Osteoblast (primary cell): Measurements from ENCODE around the gene NTF3. TPM values are rescaled to one million over a fixed set of nuclear protein-coding genes. Genes with fewer than 3 reads are reported as not detected.

Source experiments
- DNase-seq: peaks from one replicate; pipeline ENCODE4 v3.0.0; 2011; ENCODE audit warnings: low spot score, mixed read lengths; ENCODE audit not compliant: insufficient read length; ENCODE audit errors: missing footprints
- H2AFZ ChIP-seq: 2 replicates; pipeline ENCODE4 v1.6.0; 2011; ENCODE audit warnings: mild to moderate bottlenecking, low read length
- H3K27ac ChIP-seq: 2 replicates; pipeline ENCODE4 v1.5.1; 2011; ENCODE audit warnings: mild to moderate bottlenecking, low read depth, low read length, moderate library complexity
- H3K27me3 ChIP-seq: 2 replicates; pipeline ENCODE4 v1.6.0; 2012; ENCODE audit warnings: mild to moderate bottlenecking, control low read depth, inconsistent platforms, low read length, moderate library complexity; ENCODE audit not compliant: insufficient read depth
- H3K36me3 ChIP-seq: 2 replicates; pipeline ENCODE4 v1.5.1; 2011; ENCODE audit warnings: mild to moderate bottlenecking, low read length, control low read depth, moderate library complexity; ENCODE audit not compliant: insufficient read depth
- H3K4me1 ChIP-seq: 2 replicates; pipeline ENCODE4 v1.5.1; 2011; ENCODE audit warnings: mild to moderate bottlenecking, low read length, control low read depth, moderate library complexity; ENCODE audit not compliant: insufficient read depth
- H3K4me2 ChIP-seq: 2 replicates; pipeline ENCODE4 v1.6.0; 2011; ENCODE audit warnings: mild to moderate bottlenecking, low read length; ENCODE audit not compliant: insufficient read depth
- H3K4me3 ChIP-seq: fragments of 200-600 bp; sonication (generic); 3 replicates; pipeline ENCODE4 v1.5.1; 2012; ENCODE audit warnings: mild to moderate bottlenecking, low read length, inconsistent platforms; ENCODE audit not compliant: insufficient read depth
- H3K79me2 ChIP-seq: 2 replicates; pipeline ENCODE4 v1.6.0; 2012; ENCODE audit warnings: mild to moderate bottlenecking, low read length, control low read depth, inconsistent platforms; ENCODE audit not compliant: insufficient read depth
- H3K9me3 ChIP-seq: 2 replicates; pipeline ENCODE4 v1.5.1; 2011; ENCODE audit warnings: low read depth, low read length, control low read depth
- H4K20me1 ChIP-seq: 2 replicates; pipeline ENCODE4 v1.6.0; 2012; ENCODE audit warnings: mild to moderate bottlenecking, low read length, control low read depth; ENCODE audit not compliant: insufficient read depth
- total RNA-seq: library from RNA; depleted of rRNA; stranded (reverse); fragments of >200 nt; gene quantifications from 2 replicates; pipeline ENCODE4 v1.2.3, GENCODE V29; 2012
- TF ChIP-seq, protein P1 (sequence below): IDR thresholded peaks from 2 replicates; pipeline ENCODE4 v1.5.1; 2011; ENCODE audit warnings: mild to moderate bottlenecking, low read depth, low read length, moderate library complexity; ENCODE audit errors: extremely low read depth

The NTF3 gene
- total RNA-seq, 1 donor: 1.1 TPM

DNA sequence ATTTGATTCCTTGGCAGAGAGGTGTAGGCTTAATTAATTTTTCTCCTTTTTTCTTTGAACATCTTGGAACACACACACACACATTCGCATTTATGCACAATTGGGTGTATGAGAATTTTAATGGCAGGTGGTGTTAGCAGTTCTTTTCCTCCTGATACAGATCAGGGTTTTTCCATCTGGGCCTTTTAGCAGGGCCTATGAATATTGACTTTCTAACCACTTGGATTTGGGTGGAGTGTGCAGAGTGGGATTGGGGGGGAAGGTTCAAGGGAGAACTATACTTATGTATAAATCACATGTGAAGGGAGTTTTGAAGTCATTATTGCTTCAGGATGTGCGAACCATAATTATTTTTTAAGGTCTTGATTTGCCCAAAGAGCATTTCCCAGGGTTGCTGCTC, 28.9 kb downstream of the NTF3 start:
- TF ChIP-seq, protein P1, sequence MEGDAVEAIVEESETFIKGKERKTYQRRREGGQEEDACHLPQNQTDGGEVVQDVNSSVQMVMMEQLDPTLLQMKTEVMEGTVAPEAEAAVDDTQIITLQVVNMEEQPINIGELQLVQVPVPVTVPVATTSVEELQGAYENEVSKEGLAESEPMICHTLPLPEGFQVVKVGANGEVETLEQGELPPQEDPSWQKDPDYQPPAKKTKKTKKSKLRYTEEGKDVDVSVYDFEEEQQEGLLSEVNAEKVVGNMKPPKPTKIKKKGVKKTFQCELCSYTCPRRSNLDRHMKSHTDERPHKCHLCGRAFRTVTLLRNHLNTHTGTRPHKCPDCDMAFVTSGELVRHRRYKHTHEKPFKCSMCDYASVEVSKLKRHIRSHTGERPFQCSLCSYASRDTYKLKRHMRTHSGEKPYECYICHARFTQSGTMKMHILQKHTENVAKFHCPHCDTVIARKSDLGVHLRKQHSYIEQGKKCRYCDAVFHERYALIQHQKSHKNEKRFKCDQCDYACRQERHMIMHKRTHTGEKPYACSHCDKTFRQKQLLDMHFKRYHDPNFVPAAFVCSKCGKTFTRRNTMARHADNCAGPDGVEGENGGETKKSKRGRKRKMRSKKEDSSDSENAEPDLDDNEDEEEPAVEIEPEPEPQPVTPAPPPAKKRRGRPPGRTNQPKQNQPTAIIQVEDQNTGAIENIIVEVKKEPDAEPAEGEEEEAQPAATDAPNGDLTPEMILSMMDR: no peak
- Histone ChIP-seq H3K4me2 (no peak overlapping the region), H3K9me3 (no peaks in the 10 kb centered on the region), H3K4me3 (no peak overlapping the region), H2AFZ (no peak overlapping the region), H4K20me1 (no peaks in the 10 kb centered on the region), H3K36me3 (no peaks in the 10 kb centered on the region), H3K27me3 (no peaks in the 10 kb centered on the region), H3K4me1 (no peaks in the 10 kb centered on the region), H3K79me2 (no peaks in the 10 kb centered on the region), H3K27ac (no peak overlapping the region)
- no peak for DNase-seq

GRCh38 chr12:5461966-5462365, 30.1 kb downstream of the NTF3 start:
- no peaks in the 10 kb centered on the region for H4K20me1 ChIP-seq
- H3K79me2 ChIP-seq: no peaks in the 10 kb centered on the region
- H2AFZ ChIP-seq: no peak overlapping the region
- no peaks in the 10 kb centered on the region for H3K9me3 ChIP-seq
- TF ChIP-seq, protein P1: no peak
- H3K36me3 ChIP-seq: no peaks in the 10 kb centered on the region
- H3K4me2 ChIP-seq: no peak overlapping the region
- no peak overlapping the region for H3K27ac ChIP-seq
- H3K27me3 ChIP-seq: no peaks in the 10 kb centered on the region
- no peak overlapping the region for H3K4me3 ChIP-seq
- no peaks in the 10 kb centered on the region for H3K4me1 ChIP-seq
- no peak for DNase-seq

DNA sequence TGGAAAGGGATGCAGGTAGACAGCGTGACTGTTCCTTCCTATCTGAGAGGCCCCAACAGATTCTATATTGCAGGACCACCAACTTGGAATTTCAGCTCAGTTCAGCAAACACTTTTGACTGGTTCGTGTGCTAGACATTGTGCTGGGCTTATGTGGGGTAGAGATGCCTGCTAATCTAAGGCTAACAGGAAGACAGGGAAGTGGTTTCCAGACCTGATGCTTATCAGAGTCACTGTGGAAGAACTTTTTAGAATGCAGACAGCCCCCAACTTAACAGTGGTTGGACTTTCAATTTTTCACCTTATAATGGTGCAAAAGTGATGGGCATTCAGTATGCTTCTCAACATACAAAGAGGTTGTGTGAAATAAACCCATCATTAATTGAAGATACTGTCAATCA, 32.2 kb downstream of the NTF3 start:
- H3K27me3 ChIP-seq: no peaks in the 10 kb centered on the region
- H4K20me1 ChIP-seq: no peaks in the 10 kb centered on the region
- H3K36me3 ChIP-seq: no peaks in the 10 kb centered on the region
- no peak overlapping the region for H3K4me3 ChIP-seq
- no peak overlapping the region for H2AFZ ChIP-seq
- DNase-seq: no peak
- H3K27ac ChIP-seq: no peak overlapping the region
- H3K79me2 ChIP-seq: no peaks in the 10 kb centered on the region
- no peak overlapping the region for H3K4me2 ChIP-seq
- TF ChIP-seq, protein P1: no peak
- H3K9me3 ChIP-seq: no peaks in the 10 kb centered on the region
- no peaks in the 10 kb centered on the region for H3K4me1 ChIP-seq

DNA sequence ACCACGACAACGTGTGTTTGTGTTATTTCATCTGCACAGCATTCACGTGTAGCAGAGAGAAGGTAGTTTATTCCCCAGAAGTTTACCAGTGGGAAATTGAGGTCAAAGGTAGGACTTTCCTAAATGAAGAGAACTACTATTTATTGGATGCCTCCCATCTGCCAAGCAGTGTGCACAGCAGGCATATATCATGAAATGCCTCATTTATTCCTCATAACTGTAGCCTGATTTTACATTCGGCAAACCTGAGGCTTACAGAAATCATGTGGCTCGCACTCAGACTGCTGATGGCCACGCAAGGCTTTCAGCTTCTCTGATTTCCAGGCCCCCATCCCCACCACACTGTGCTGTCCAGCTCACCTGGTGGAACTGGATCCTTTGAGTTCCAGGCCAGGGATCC, 33.5 kb downstream of the NTF3 start:
- Histone ChIP-seq H3K4me1 (no peaks in the 10 kb centered on the region), H2AFZ (no peak overlapping the region), H3K4me3 (no peak overlapping the region), H3K36me3 (no peaks in the 10 kb centered on the region), H3K27me3 (no peaks in the 10 kb centered on the region), H3K27ac (no peak overlapping the region), H3K4me2 (no peak overlapping the region), H4K20me1 (no peaks in the 10 kb centered on the region), H3K9me3 (no peaks in the 10 kb centered on the region), H3K79me2 (no peaks in the 10 kb centered on the region)
- TF ChIP-seq, protein P1: no peak
- DNase-seq: no peak
